PC-3 (cell line): Measurements from ENCODE around the gene NCAPH2. TPM values are rescaled to one million over a fixed set of nuclear protein-coding genes. Genes with fewer than 3 reads are reported as not detected.

Experiments
- ATAC-seq: fragments of 200-7000 bp; cut with Tn5 transposase; 2 replicates; pipeline ENCODE4 v1.9.1; 2020; ENCODE audit warnings: mild to moderate bottlenecking, moderate library complexity
- BruUV-seq: library from RNA; stranded (reverse); fragments of 400-500 nt; replicated peaks from 2 replicates; lab custom pipeline; 2021; lab: Mats Ljungman, UMichigan
- CTCF ChIA-PET: fragments of 300-600 bp; sonication (Branson Sonifier 250); formaldehyde crosslinking; loops from one replicate; lab custom pipeline; 2022; ENCODE audit warnings: antibody characterized with exemption; lab: Charles Lee
- POLR2A ChIA-PET: fragments of 300-600 bp; sonication (Branson Sonifier 250); formaldehyde crosslinking; loops from one replicate; lab custom pipeline; 2022; ENCODE audit warnings: antibody characterized with exemption; ENCODE audit not compliant: unreplicated experiment; lab: Charles Lee
- DNase-seq: peaks from one replicate; pipeline ENCODE4 v3.0.0-alpha.2; 2015
- H2AFZ ChIP-seq: fragments of 300-600 bp; sonication (generic); 2 replicates; pipeline ENCODE4 v1.6.0; 2016; ENCODE audit warnings: antibody characterized with exemption, low read length
- H3F3A ChIP-seq: fragments of 300-600 bp; sonication (generic); one replicate; pipeline ENCODE4 v1.6.0; 2017; ENCODE audit warnings: antibody characterized with exemption, low read length, control low read depth, mild to moderate bottlenecking; ENCODE audit not compliant: unreplicated experiment
- H3K27ac ChIP-seq: fragments of 300-600 bp; sonication (generic); 2 replicates; pipeline ENCODE4 v1.5.1; 2016; ENCODE audit warnings: mild to moderate bottlenecking, low read length
- H3K27me3 ChIP-seq: fragments of 300-600 bp; sonication (generic); 2 replicates; pipeline ENCODE4 v1.6.1; 2016; ENCODE audit warnings: low read length, mixed read lengths
- H3K36me3 ChIP-seq: fragments of 300-600 bp; sonication (generic); 2 replicates; pipeline ENCODE4 v1.6.1; 2016; ENCODE audit warnings: low read depth, mixed run types, low read length, mixed read lengths
- H3K4me1 ChIP-seq: fragments of 300-600 bp; sonication (generic); 2 replicates; pipeline ENCODE4 v1.5.1; 2016; ENCODE audit warnings: low read length; ENCODE audit not compliant: insufficient read depth
- H3K4me2 ChIP-seq: fragments of 300-600 bp; sonication (generic); 2 replicates; pipeline ENCODE4 v1.6.0; 2016; ENCODE audit warnings: low read length
- H3K4me3 ChIP-seq: fragments of 300-600 bp; sonication (generic); 2 replicates; pipeline ENCODE4 v1.5.1; 2016; ENCODE audit warnings: mild to moderate bottlenecking, low read length, mixed read lengths
- H3K79me2 ChIP-seq: fragments of 300-600 bp; sonication (generic); 2 replicates; pipeline ENCODE4 v1.6.1; 2017; ENCODE audit warnings: low read length, mixed read lengths
- H3K9ac ChIP-seq: fragments of 300-600 bp; sonication (generic); 2 replicates; pipeline ENCODE4 v1.6.0; 2016; ENCODE audit warnings: mild to moderate bottlenecking, low read length
- H3K9me2 ChIP-seq: fragments of 300-600 bp; sonication (generic); replicated peaks from 2 replicates; pipeline ENCODE4 v1.6.1; 2016; ENCODE audit warnings: mixed run types, low read length, mixed read lengths
- H3K9me3 ChIP-seq: fragments of 300-600 bp; sonication (generic); 2 replicates; pipeline ENCODE4 v1.6.1; 2016; ENCODE audit warnings: low read length, mixed read lengths
- H4K20me1 ChIP-seq: fragments of 300-600 bp; sonication (generic); 2 replicates; pipeline ENCODE4 v1.6.1; 2016; ENCODE audit warnings: low read length, mixed read lengths
- CTCF ChIP-seq: fragments of 300-600 bp; sonication (generic); conservative IDR thresholded peaks from 2 replicates; pipeline ENCODE4 v1.5.1; 2017; ENCODE audit warnings: antibody characterized with exemption, low read depth, mild to moderate bottlenecking, low read length
- EZH2 ChIP-seq: fragments of 300-600 bp; sonication (generic); IDR thresholded peaks from one replicate; pipeline ENCODE4 v1.6.1; 2017; ENCODE audit warnings: antibody characterized with exemption, mild to moderate bottlenecking, low read length; ENCODE audit not compliant: unreplicated experiment
- EZH2phosphoT487 ChIP-seq: fragments of 300-600 bp; sonication (generic); IDR thresholded peaks from 2 replicates; pipeline ENCODE4 v1.6.1; 2018; ENCODE audit warnings: mild to moderate bottlenecking, antibody characterized with exemption, low read length, borderline replicate concordance
- intact Hi-C: fragments of 100-400 bp; cut with micrococcal nuclease; formaldehyde crosslinking; loops from 2 replicates; pipeline ENCODE4 v1.9.0; 2023
- total RNA-seq: library from RNA; depleted of rRNA; stranded (reverse); fragments of >200 nt; gene quantifications from 2 replicates; pipeline ENCODE4 v1.2.3, GENCODE V29; 2014

Gene NCAPH2
- total RNA-seq, 1 experiment from 2014 or later = 75.4 TPM

- peak overlapping the region; percentile 78; the same call in 1 of the 2 replicates for H3K27ac ChIP-seq
- peaks cover 25% of the 10 kb centered on the region for H3K79me2 ChIP-seq
- no peak overlapping the region for H2AFZ ChIP-seq
- H3K9me2 ChIP-seq = no peaks in the 10 kb centered on the region
- H3K9ac ChIP-seq = peak overlapping the region; percentile 94
- no peaks in the 10 kb centered on the region for H3K9me3 ChIP-seq
- no peak for TF ChIP-seq EZH2
- TF ChIP-seq CTCF = no peak
- no peak for TF ChIP-seq EZH2phosphoT487
- peak overlapping the region; percentile 98 for H3K4me2 ChIP-seq
- intact Hi-C loops = no loop called here
- ATAC-seq (no peak), DNase-seq (no peak)
- ChIA-PET CTCF (interaction anchor here (2.7 kb wide), 1 partner anchor 97 kb away, joined by 16 read pairs; no protein-coding TSS in a partner anchor), POLR2A (no interaction called here)
- H3K27me3 ChIP-seq = no peaks in the 10 kb centered on the region
- H3K36me3 ChIP-seq = no peaks in the 10 kb centered on the region; the same call in 1 of the 2 replicates
- H3K4me1 ChIP-seq = peaks cover 9% of the 10 kb centered on the region; the same call in 1 of the 2 replicates
- H3K4me3 ChIP-seq = peak overlapping the region; percentile 81
- no peaks in the 10 kb centered on the region; the same call in 1 of the 2 replicates for H4K20me1 ChIP-seq
- H3F3A ChIP-seq = no peaks in the 10 kb centered on the region
- BruUV-seq = no TSS peak
These were observed 16.0 kb downstream of the NCAPH2 start for GRCh38 chr22:50523806-50524675.

- peak overlapping the region; percentile 98 for H3K4me2 ChIP-seq
- intact Hi-C loops = loop anchor here (5.0 kb wide), 2 partner anchors 38 to 98 kb away; partner anchors contain the start of gene SYCE3
- peaks cover 9% of the 10 kb centered on the region; the same call in 1 of the 2 replicates for H3K4me1 ChIP-seq
- ChIA-PET POLR2A (interaction anchor here (0.6 to 1.7 kb wide), 2 partner anchors 17 to 228 kb away, joined by 3 to 8 read pairs; partner anchors contain the start of genes LMF2 and NCAPH2), CTCF (interaction anchor here (2.7 kb wide), 1 partner anchor 96 kb away, joined by 16 read pairs; no protein-coding TSS in a partner anchor)
- H3K4me3 ChIP-seq = peak overlapping the region; percentile 81
- no peak for TF ChIP-seq EZH2
- no peak for TF ChIP-seq EZH2phosphoT487
- no peak for TF ChIP-seq CTCF
- DNase-seq (no peak), ATAC-seq (peak; percentile 3)
- no peaks in the 10 kb centered on the region for H3K9me3 ChIP-seq
- peak overlapping the region; percentile 94 for H3K9ac ChIP-seq
- no peaks in the 10 kb centered on the region for H3K36me3 ChIP-seq
- no peaks in the 10 kb centered on the region for H3F3A ChIP-seq
- peak overlapping the region; percentile 75; the same call in 1 of the 2 replicates for H2AFZ ChIP-seq
- H3K27ac ChIP-seq = peak overlapping the region; percentile 78
- H3K27me3 ChIP-seq = no peaks in the 10 kb centered on the region
- no TSS peak for BruUV-seq
- H4K20me1 ChIP-seq = no peaks in the 10 kb centered on the region; the same call in 1 of the 2 replicates
- no peaks in the 10 kb centered on the region for H3K9me2 ChIP-seq
- H3K79me2 ChIP-seq = peaks cover 25% of the 10 kb centered on the region
These were observed 16.7 kb downstream of the NCAPH2 start for GRCh38 chr22:50524676-50525103.
